ENCODE measurements around the gene ZSCAN5B. TPM values are rescaled to one million over a fixed set of nuclear protein-coding genes. Genes with fewer than 3 reads are reported as not detected.
A peak's percentile ranks its signal among the peaks of the same experiment; 100 is the strongest.
"Not testable (repeated sequence)": the region's sequence is repeated elsewhere in the genome, so short reads cannot be mapped to it uniquely, and the experiment has no call there.

Gene ZSCAN5B
- total RNA-seq, 2 donors from 2014 or later, result not detected

DNA sequence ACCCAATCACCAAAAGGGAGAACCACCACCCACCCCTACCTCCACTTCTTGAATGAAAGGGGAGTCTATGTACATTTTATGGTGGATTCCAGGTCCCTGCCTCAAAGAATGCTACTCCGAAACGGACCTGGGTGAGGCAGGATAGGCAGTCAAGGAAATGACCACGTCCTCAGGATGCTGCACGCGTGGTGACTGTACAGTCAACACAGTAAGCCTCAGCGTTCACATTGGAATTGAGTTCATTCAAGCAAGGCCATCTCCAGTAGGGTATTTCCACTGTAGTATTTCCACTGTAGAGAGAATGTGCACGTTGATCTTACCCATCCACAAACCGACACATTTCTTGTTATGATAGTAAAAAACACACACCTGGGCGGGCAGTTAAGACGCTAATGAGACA lies 21.4 kb upstream of the ZSCAN5B start:
- Histone ChIP-seq H3K4me1 (peaks cover 0 to 10% of the 10 kb centered on the region in 2 donors), H3K4me3 (no peak overlapping the region), H3K36me3 (no peaks in the 10 kb centered on the region), H3K9me3 (no peaks in the 10 kb centered on the region), H3K27me3 (no peaks in the 10 kb centered on the region), H3K27ac (no peak overlapping the region)
- no peak for DNase-seq (ENCODE audit: low spot score)
- TF ChIP-seq CTCF (IDR thresholded peaks at IDR 0.05), result no peak

- Histone ChIP-seq H3K27ac (no peak overlapping the region), H3K9me3 (no peaks in the 10 kb centered on the region), H3K36me3 (no peaks in the 10 kb centered on the region), H3K4me3 (peak overlapping the region; percentile 28 to 49), H3K4me1 (peaks cover 0 to 10% of the 10 kb centered on the region in 2 donors), H3K27me3 (no peaks in the 10 kb centered on the region)
- no peak for DNase-seq (ENCODE audit: low spot score)
- TF ChIP-seq CTCF (IDR thresholded peaks at IDR 0.05), result no peak
Measured at GRCh38 chr19:56217039-56217949, 19.7 kb upstream of the ZSCAN5B start.

- no peaks in the 10 kb centered on the region for H3K4me1 ChIP-seq
- no peaks in the 10 kb centered on the region for H3K9me3 ChIP-seq
- TF ChIP-seq CTCF (IDR thresholded peaks at IDR 0.05), result no peak
- H3K36me3 ChIP-seq, result no peaks in the 10 kb centered on the region
- DNase-seq (ENCODE audit: low spot score), result no peak
- no peak overlapping the region for H3K4me3 ChIP-seq
- H3K27me3 ChIP-seq, result no peaks in the 10 kb centered on the region
- H3K27ac ChIP-seq, result no peak overlapping the region
Measured at GRCh38 chr19:56211718-56212117, 14.1 kb upstream of the ZSCAN5B start.

DNA sequence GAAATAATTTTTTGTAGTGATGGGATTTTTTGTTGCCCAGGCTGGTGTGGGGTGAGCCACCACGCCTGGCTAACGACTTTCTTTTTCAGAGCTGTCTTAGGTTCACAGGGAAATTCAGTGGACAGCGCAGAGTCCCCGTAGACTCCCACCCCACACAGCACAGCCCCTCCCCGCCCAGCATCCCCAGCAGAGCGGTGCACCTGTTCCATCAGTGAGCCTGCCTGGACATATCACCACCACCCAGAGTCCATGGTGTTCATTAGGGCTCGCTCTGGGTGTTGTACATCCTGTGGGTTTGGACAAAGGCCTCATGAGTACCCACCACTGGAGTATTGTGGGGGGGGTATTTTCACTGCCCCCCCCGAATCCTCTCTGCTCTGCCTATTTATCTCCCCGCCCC lies 12.5 kb upstream of the ZSCAN5B start:
- not testable (repeated sequence) for DNase-seq (ENCODE audit: low spot score); H3K36me3 ChIP-seq; H3K4me3 ChIP-seq; H3K27ac ChIP-seq; H3K9me3 ChIP-seq; H3K4me1 ChIP-seq; H3K27me3 ChIP-seq

DNA sequence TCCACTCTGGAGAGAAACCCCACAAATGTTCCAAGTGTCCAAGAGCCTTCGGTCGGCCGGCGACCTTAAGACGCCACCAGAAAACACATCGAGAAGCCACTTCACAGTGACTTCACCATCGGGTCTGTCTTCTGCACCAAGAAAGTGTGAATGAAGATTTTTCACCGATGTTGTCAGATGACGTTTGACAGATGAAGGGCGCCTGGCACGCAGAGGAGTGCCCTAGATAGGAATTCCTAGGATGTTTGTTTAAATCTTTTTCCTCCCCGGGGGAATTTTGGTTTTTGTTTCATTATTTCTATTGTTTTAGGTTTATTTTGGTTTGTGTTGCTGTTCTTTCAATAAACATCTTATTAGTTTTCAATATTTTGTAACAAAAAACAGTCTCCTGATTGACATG lies 11.5 kb upstream of the ZSCAN5B start:
- Histone ChIP-seq H3K36me3 (no peaks in the 10 kb centered on the region), H3K4me1 (no peaks in the 10 kb centered on the region), H3K27ac (no peak overlapping the region), H3K27me3 (no peaks in the 10 kb centered on the region), H3K9me3 (no peaks in the 10 kb centered on the region), H3K4me3 (no peak overlapping the region)
- no peak for TF ChIP-seq CTCF (IDR thresholded peaks at IDR 0.05)
- DNase-seq (ENCODE audit: low spot score), result no peak

DNA sequence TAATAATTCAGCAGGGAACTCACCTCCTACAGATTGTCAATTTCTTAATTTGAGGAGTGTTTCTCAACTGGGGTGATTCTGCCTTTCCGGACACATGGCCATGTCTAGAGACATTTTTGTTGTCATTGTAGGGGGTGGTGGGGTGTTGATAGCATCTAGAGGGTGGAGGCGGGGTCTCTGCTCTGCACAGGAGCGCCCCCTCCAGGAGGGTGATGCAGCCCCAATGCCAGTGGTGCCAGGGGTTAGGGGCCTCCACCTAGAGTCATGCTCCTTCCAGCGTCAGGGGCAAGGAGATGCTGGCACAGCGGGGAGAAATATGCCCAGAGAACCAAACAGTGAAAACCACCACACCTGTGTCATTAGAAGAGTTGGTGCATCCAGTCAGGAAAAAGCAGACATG lies 10.0 kb upstream of the ZSCAN5B start:
- H3K4me3 ChIP-seq; DNase-seq (ENCODE audit: low spot score); H3K27ac ChIP-seq; H3K27me3 ChIP-seq; H3K9me3 ChIP-seq; H3K36me3 ChIP-seq; H3K4me1 ChIP-seq: not testable (repeated sequence)

GRCh38 chr19:56201973-56202372 lies 4.4 kb upstream of the ZSCAN5B start, which contains the start of gene ZSCAN5C:
TSS of gene ZSCAN5C (plus strand) at chr19:56202273. CDS start at chr19:56205914, 3,641 bp downstream.
- no peak for DNase-seq (ENCODE audit: low spot score)
- H3K27me3 ChIP-seq, result no peaks in the 10 kb centered on the region
- H3K36me3 ChIP-seq, result no peaks in the 10 kb centered on the region
- no peak within 1 kb of the TSS for H3K4me3 ChIP-seq
- TF ChIP-seq CTCF (IDR thresholded peaks at IDR 0.05), result no peak
- no peaks in the 10 kb centered on the region for H3K9me3 ChIP-seq
- no peaks in the 10 kb centered on the region for H3K4me1 ChIP-seq
- no peak within 1 kb of the TSS for H3K27ac ChIP-seq
